ENCODE results near the gene ZNF615.

DNA sequence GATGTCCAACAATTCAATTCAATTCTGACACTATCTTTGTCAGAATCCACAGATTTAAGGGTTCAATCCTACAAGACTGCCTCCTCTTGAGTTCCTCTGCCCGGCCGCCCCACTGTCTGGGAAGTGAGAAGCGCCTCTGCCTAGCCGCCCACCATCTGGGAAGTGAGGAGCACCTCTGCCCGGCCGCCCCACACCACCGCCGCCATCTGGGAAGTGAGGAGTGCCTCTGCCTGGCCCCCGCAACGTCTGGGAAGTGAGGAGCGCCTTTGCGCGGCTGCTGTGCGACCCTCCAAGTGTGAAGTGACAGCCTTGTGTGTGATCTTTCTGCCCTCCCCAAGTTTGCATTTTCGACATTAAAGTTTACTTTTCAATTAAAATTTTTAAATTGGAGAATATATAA is 14.2 kb upstream of the ZNF615 start:
- TF ChIP-seq, protein P1, sequence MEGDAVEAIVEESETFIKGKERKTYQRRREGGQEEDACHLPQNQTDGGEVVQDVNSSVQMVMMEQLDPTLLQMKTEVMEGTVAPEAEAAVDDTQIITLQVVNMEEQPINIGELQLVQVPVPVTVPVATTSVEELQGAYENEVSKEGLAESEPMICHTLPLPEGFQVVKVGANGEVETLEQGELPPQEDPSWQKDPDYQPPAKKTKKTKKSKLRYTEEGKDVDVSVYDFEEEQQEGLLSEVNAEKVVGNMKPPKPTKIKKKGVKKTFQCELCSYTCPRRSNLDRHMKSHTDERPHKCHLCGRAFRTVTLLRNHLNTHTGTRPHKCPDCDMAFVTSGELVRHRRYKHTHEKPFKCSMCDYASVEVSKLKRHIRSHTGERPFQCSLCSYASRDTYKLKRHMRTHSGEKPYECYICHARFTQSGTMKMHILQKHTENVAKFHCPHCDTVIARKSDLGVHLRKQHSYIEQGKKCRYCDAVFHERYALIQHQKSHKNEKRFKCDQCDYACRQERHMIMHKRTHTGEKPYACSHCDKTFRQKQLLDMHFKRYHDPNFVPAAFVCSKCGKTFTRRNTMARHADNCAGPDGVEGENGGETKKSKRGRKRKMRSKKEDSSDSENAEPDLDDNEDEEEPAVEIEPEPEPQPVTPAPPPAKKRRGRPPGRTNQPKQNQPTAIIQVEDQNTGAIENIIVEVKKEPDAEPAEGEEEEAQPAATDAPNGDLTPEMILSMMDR (IDR thresholded peaks at IDR 0.05) = no peak
- TF ChIP-seq EP300 (IDR thresholded peaks at IDR 0.05) = no peak

Data from gastroesophageal sphincter (tissue), 3 donors.